RPMI7951 (cell line): Measurements from ENCODE around the gene ZNF354C. TPM values are rescaled to one million over a fixed set of nuclear protein-coding genes. Genes with fewer than 3 reads are reported as not detected.

ENCODE experiments used
- DNase-seq: peaks from one replicate; pipeline ENCODE4 v3.0.0-alpha.2; 2012; ENCODE audit warnings: low read depth
- total RNA-seq: library from RNA; depleted of rRNA; stranded (reverse); fragments of >200 nt; shearing (Covaris generic); gene quantifications from 2 replicates; pipeline ENCODE4 v1.2.3, GENCODE V29; 2014

Gene ZNF354C
- total RNA-seq, 1 experiment from 2014 or later: 2.5 TPM

- no peak for DNase-seq
Measured at GRCh38 chr5:179113945-179114641, 53.9 kb downstream of the ZNF354C start.

DNA sequence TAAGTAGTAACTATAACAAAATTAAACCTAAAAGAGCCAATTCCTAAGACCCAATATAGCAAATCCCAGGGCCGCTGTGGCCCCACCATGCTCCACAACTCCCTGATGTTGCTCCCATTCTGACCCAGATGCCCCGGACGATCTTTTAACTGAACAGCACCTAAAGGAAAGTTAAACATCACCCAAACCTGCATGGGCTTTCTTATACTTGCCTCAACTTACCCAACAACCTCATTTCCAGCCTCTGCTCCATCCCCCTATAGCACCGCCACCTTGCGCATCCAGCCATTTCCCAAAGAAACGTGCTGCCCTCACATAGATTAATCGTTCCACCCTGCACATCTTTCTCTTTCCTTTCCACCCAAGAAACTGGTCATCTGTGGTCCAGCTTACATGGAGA is 54.6 kb downstream of the ZNF354C start:
- no peak for DNase-seq

DNA sequence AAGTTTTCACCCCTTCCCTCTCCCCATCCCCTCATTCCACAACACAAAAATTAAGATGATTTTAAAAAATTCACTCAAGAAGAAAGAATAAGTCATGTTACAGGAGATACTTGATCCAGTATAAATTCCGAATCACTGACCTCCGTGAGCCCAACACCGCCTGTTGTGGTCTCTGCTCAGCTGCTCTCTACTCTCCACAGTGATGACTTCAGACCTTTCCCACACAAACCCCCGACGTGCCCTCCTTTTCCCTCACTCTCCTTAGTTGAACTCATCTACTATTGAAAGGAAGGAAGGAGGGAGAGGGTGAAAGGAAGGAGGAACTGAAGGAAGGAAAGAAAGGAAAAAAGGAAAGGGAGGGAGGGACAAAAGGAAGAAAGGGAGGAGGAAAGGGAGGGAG is 55.1 kb downstream of the ZNF354C start:
- DNase-seq: no peak

DNA sequence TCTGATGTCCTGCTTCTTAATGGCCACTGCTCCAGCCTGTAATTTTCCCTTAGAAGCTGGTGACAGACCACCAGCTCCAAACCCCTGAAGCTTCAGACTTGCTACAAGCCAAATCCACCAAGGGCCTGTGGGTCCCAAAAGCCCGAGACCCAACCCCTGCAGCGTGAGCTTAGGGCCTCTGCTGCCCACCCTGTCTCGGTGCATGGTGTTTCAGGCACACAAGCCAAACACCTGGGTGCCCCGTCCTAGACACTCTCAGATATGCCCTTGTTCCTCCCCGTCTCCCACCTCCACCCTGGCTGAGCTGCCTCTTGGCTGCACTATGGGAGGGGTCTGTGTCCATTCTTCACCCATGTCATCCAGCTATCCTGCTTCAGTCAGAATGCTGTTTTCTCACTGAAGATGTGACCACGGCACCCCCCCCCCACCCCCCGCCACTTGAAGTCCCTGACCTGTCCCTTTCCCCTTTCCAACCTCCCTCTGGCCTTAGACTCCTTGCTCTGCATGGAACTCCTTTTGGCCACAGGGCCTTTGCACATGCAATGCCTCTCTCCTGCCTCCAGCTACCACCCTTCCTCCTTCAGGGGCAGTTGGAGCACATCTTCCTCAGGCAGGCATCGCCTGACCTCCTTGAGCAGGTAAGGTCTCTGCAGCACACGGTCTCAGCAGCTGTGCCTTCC is 55.8 kb downstream of the ZNF354C start:
- no peak for DNase-seq

DNA sequence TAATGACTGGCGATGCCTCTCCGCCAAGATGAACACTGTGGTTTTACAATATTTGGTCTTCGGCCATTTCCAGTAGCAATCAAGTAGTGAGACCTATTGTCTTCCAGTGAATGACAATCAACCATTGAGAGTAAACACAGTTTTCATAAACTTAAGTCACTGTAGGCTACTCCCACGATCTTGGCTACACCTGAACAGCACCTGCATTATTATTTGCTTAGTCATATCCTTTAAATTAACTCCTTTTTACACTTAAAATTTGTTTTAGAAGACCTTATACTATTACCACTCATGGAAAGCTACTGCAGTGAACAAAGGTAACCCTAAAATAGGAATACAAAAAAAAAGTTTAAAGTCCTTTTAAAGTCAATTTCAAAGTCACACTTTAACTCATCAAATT is 58.2 kb downstream of the ZNF354C start:
- DNase-seq: no peak

DNA sequence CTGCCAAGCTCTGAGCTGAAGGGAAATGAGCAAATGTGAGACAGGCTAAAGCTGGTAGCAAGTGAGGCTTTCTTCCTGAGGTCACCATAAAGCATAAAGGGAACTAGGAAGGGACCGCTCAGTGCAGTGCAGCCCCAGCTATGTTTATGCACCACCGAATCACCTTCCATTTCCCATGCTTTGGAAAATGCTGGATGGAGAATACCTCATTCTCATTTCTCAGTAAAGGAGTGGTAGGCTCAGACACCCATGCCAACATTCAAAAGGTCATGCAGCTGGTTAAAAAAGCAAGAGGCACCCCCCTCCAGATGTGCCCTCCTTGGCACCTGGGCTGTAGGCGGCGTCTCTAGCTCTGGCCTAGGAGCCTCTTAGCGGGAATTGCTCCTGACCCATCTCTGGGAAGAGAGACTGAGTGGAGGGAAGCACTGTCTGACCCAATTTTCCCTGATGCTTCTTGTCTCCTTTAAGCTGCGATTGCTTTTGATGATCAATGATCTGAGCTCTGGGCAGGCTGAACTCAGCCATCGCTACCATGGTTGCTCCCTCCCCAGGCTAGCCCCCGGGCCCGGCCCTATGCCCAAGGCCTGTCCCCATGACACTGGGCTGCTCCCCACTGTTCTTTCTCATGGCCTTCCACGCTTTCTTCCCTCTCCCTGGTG is 58.7 kb downstream of the ZNF354C start:
- no peak for DNase-seq

GRCh38 chr5:179119415-179120170 is 59.4 kb downstream of the ZNF354C start:
- DNase-seq: no peak

GRCh38 chr5:179120421-179120861 is 60.3 kb downstream of the ZNF354C start:
- no peak for DNase-seq

DNA sequence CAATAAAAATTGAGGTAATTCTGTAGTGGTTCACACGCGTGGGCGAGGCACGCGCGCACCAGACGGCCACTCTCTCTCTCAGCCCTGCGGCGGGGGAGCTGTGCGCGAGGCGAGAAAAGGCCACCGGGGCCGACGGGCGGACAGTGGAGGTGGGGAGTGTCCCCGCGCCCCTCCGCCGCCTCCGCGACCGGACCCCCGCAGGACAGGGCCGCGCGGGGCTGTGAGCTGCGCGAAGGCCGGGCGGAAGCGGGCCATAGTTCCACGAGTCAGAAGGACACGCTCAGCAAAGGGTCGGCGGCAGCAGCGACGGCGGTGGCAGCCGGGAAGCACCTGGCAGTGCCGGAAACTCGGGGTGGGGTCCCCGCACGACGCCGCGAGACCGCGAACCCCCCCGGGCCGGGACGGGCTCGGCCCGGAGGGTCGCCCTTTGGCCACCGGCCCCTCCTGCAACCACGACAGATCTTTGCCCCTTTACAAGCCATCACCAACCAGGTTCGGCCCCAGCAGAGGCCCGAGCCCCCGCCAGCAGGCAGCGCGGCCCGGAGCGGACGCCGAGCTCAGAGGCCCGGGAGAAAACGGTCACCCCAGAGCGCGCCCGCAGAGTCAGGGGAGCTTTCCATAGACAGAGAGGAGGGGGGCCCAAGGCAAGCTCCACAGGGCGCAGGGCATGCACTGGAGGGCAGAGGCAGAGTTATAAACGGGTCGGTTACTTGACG is 60.9 kb downstream of the ZNF354C start:
- DNase-seq: no peak

DNA sequence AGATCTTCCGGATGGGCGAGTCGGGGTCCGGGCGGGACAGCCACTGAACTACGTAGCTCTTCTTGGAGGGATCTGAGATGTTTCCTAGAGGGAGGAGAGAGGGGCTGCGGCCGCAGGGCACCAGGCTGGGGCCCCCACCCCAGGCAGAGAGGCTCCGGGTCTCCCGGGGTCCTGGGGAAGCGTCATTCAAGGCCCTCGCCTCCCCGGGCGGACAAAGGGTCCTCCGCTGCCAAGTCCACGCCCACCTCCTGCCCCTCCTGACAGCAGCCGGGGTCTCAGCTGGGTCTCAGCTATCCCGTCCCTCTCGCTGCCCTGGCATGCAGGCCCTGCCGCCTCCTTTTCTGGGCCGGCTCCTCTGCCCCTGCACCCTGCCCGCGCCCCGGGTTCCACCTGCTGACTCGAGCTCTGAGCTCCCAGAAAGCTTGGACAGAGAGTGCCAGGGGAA is 61.5 kb downstream of the ZNF354C start:
- DNase-seq: no peak

GRCh38 chr5:179122411-179123108 is 62.4 kb downstream of the ZNF354C start:
- DNase-seq: no peak

GRCh38 chr5:179123109-179123426 is 62.9 kb downstream of the ZNF354C start:
- DNase-seq: no peak

DNA sequence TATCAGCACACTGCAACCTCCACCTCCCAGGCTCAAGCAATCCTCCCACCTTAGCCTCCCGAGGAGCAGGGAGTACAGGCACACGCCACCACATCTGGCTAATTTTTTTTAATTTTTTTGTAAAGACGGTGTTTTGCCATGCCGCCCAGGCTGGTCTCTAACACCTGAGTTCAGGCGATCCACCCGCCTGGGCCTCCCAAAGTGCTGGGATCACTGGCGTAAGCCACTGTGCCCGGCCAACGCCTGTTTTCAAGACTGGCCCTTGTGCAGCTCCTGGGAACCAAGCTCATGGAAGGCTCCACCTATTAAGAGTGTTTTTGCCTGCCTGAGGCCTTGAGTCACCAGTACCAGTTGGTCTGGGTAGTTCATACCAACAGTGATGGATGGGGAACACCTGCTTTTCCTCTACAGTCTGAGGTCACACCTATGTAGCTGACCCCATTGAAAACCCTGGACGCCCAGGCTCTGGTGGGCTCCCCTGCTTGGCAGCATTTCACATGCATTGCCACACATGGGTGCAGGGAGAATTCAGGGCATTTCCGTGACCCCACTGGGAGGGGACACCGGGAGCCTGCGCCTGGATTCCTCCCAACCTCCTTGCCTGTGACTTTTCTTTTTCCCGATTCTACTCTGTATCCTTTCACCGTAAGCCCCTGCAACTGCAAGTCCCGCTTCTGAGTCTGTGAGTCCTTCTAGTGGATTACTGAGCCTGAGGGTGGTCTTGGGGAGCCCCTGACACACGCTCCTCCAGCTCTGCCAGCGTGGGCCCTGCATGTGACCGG is 63.5 kb downstream of the ZNF354C start:
- DNase-seq: no peak

DNA sequence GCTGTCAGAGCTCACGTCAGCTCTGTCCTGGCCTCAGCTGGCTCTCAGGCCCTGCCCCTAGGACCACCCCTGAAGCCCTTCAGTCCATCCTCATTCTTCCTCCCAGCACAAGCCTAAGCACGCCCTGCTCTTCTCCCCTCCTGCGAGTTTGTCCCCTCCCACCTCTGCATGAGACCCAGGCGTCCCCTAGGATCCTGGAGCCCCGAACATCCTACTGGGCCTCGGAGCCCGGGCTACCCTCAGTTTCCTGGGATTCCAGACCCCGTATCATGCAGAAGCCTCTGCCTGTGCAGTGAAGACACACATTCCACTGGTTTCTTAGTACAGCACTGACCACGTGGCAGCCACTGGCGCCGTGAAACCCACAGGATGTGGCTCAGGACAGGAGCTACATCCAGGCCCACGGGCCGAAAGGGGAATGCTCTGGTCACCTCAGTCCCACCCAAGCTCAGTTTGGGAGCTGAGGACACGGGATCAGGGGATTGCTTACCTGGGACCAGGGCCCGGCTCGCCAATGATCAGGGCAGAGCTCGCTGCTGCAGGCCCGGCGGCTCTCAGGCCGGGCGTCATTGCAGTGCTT is 64.2 kb downstream of the ZNF354C start:
- DNase-seq: no peak

GRCh38 chr5:179124853-179125788 is 64.9 kb downstream of the ZNF354C start:
- DNase-seq: no peak

- no peak for DNase-seq
Measured at GRCh38 chr5:179125789-179126505, 65.8 kb downstream of the ZNF354C start.

DNA sequence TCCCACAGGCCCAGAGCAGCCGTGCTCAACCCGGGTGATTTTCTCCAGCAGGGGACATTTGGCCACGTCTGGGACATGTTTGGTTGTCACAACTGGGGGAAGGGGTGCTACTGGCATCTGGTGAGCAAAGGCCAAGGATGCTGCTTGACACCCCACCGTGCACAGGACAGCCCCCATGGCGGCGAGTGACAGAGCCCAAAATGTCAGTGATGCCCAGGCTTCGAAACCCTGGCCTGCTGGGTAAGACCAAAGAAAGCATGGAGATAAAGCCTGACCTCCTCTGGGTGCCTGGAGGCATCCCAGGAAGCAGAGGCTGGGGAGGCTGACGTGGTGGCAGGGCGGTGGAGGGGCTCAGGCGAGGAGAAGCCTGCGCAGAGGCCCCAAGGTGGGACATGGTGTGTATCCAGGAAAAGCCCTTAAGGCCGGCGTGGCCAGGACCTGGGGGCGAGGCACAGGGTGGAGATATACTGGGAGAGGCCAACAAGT is 66.4 kb downstream of the ZNF354C start:
- no peak for DNase-seq
